ENCODE measurements around the gene LRRC27. TPM values are rescaled to one million over a fixed set of nuclear protein-coding genes. Genes with fewer than 3 reads are reported as not detected.
"Not testable (repeated sequence)": the region's sequence is repeated elsewhere in the genome, so short reads cannot be mapped to it uniquely, and the experiment has no call there.

The LRRC27 gene
- total RNA-seq, 2 experiments from 2014 or later = 3.3 to 3.9 TPM

- DNase-seq = no peak
- Mint-ChIP-seq H3K4me3 (no peak overlapping the region), H3K36me3 (ENCODE audit: low read depth) (no peaks in the 10 kb centered on the region), H3K27me3 (peaks cover 1% of the 10 kb centered on the region), H3K9me3 (no peaks in the 10 kb centered on the region), H3K4me1 (peaks cover 3% of the 10 kb centered on the region), H3K27ac (no peak overlapping the region)
- POLR2A ChIA-PET = no interaction called here
- CTCF ChIA-PET = no interaction called here
These were observed 43.3 kb downstream of the LRRC27 start for GRCh38 chr10:132375116-132375794.

DNA sequence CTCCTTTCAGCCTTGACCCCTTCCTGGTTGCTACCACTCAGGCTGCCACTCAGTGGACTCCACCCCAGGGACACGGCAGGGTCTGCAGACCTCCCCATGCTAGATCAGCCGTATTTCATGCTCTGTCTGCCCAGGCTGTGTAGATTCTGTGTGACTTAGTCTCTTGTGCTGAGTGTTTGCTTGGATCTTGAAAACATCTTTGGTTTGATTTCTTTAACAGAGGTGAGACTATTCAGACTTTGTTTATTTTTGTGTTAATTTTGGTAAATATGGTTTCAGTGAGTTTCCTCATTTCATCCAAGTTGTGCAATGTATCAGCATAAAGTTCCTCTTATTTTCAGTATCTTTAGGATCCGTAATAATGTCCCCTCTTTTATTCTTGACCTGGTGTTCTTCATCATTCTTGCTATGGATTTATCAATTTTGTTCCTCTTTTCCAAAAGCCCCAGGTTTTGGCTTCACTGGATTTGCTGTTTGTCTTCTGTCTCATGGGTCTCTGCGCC lies 43.9 kb downstream of the LRRC27 start:
- Mint-ChIP-seq H3K4me3 (no peak overlapping the region), H3K27ac (no peak overlapping the region), H3K36me3 (ENCODE audit: low read depth) (no peaks in the 10 kb centered on the region), H3K4me1 (peaks cover 3% of the 10 kb centered on the region), H3K9me3 (no peaks in the 10 kb centered on the region), H3K27me3 (peaks cover 1% of the 10 kb centered on the region)
- ChIA-PET POLR2A (no interaction called here), CTCF (interaction anchor here (1.4 kb wide), 1 partner anchor 16 kb away, joined by 4 read pairs; no protein-coding TSS in a partner anchor)
- DNase-seq = no peak

DNA sequence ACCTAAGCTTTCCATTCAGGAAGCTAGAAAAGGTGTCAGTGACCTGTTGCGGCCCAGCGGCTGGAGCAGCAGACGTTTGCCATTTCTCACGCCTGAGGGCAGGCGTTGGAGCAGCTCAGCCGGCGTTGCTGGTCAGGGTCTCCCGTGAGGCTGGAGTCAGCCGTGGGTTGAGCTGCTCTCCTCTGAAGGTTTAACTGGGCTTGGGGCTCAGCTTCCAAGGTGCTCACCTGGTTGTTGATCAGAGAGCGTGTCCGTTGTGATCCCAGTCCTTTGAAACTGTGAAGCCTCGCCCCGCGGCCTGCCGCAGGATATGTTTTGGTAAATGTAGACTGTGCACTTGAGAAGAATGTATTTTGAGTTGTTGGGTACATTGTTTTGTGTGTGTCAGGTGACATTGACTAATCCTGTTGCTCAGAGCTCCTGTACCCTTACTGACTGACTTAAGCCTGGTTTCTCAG lies 44.4 kb downstream of the LRRC27 start:
- Mint-ChIP-seq H3K36me3 (ENCODE audit: low read depth) (no peaks in the 10 kb centered on the region), H3K4me1 (peaks cover 4% of the 10 kb centered on the region), H3K4me3 (no peak overlapping the region), H3K27me3 (peaks cover 1% of the 10 kb centered on the region), H3K27ac (no peak overlapping the region), H3K9me3 (no peaks in the 10 kb centered on the region)
- DNase-seq = no peak
- ChIA-PET POLR2A (no interaction called here), CTCF (interaction anchor here (1.4 kb wide), 1 partner anchor 16 kb away, joined by 4 read pairs; no protein-coding TSS in a partner anchor)

DNA sequence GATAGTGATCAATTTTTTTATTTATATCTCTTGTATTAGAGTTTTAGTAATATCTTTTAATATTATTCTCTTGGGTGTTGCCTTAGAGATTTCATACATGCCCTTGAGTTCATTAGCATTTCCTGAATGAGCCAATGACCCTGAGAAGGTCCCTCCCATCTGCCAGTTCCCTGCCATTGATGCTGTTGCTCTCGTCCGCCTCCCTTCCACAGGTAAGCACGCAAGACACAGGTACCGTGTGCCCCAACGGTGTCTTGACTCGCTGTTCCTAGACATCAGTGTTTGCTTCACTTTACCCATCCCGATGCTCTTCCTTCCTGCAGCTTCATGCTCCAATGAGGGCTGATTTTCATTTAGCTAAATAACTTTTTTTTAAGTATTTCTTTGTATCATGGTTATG lies 45.3 kb downstream of the LRRC27 start:
- CTCF ChIA-PET = interaction anchor here (1.4 kb wide), 1 partner anchor 17 kb away, joined by 4 read pairs; no protein-coding TSS in a partner anchor
- Mint-ChIP-seq H3K4me3 (no peak overlapping the region), H3K27ac (no peak overlapping the region), H3K9me3 (no peaks in the 10 kb centered on the region), H3K4me1 (peaks cover 9% of the 10 kb centered on the region), H3K36me3 (ENCODE audit: low read depth) (no peaks in the 10 kb centered on the region), H3K27me3 (no peaks in the 10 kb centered on the region)
- POLR2A ChIA-PET = no interaction called here
- no peak for DNase-seq

DNA sequence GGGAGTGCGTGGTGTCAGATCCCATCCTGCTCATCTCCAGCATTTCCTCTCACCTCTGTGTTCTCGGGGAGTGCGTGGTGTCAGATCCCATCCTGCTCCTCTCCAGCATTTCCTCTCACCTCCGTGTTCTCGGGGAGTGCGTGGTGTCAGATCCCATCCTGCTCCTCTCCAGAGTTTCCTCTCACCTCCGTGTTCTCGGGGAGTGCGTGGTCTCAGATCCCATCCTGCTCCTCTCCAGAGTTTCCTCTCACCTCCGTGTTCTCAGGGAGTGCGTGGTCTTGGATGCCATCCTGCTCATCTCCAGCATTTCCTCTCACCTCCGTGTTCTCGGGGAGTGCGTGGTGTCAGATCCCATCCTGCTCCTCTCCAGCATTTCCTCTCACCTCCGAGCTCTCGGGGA lies 47.0 kb downstream of the LRRC27 start:
- H3K36me3 Mint-ChIP-seq (ENCODE audit: low read depth); H3K9me3 Mint-ChIP-seq; H3K4me3 Mint-ChIP-seq; DNase-seq; H3K27ac Mint-ChIP-seq; POLR2A ChIA-PET; H3K27me3 Mint-ChIP-seq; CTCF ChIA-PET: not testable (repeated sequence)
- H3K4me1 Mint-ChIP-seq = peaks cover 12% of the 10 kb centered on the region

DNA sequence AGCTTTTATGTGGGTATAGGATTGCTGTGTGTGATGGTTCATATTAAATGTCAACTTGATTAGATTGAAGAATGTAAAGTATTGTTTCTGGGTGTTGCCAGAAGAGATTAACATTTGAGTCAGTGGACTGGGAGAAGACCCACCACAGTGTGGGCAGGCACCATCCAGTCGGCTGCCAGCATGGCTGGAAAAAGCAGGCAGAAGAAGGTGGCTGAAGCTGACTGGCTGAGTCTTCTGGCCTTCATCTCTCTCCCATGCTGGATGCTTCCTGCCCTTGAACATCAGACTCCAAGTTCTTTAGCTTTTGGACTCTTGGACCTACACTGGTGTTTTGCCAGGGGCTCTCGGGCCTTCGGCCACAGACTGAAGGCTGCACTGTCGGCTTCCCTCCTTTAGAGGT lies 49.0 kb downstream of the LRRC27 start:
- peaks cover 12% of the 10 kb centered on the region for H3K4me1 Mint-ChIP-seq
- DNase-seq; H3K27ac Mint-ChIP-seq; H3K4me3 Mint-ChIP-seq; H3K36me3 Mint-ChIP-seq (ENCODE audit: low read depth); H3K27me3 Mint-ChIP-seq; H3K9me3 Mint-ChIP-seq: not testable (repeated sequence)
- POLR2A ChIA-PET = interaction anchor here (1.3 kb wide), 1 partner anchor 17 kb away, joined by 3 read pairs; no protein-coding TSS in a partner anchor
- CTCF ChIA-PET = interaction anchor here (0.7 to 1.2 kb wide), 3 partner anchors 66 to 78 kb away, joined by 3 to 6 read pairs (median 5); no protein-coding TSS in a partner anchor

DNA sequence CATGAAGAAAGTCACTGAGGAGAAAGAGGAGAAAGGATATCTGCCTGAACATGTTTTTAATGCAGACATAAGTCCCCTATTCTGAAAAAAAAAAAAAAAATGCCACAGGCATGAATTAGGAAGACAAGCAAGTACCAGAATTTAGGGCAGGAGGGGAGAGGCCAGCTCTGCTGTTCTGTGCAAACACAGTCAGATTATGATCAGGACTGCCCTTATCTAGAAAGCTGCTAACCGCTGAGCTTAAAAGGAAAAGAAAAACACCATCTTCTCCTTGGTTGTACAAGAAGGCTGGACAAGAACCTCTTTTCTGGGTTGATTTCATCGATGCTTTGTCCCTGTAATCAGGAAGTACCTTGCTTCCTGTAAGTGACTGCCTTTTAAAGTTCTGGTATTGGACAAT lies 49.7 kb downstream of the LRRC27 start:
- peaks cover 12% of the 10 kb centered on the region for H3K4me1 Mint-ChIP-seq
- H3K27me3 Mint-ChIP-seq = no peaks in the 10 kb centered on the region
- H3K36me3 Mint-ChIP-seq (ENCODE audit: low read depth) = no peaks in the 10 kb centered on the region
- ChIA-PET CTCF (interaction anchor here (0.7 to 1.2 kb wide), 3 partner anchors 65 to 79 kb away, joined by 3 to 6 read pairs (median 5); no protein-coding TSS in a partner anchor), POLR2A (interaction anchor here (1.3 kb wide), 1 partner anchor 16 kb away, joined by 3 read pairs; no protein-coding TSS in a partner anchor)
- DNase-seq = no peak
- H3K4me3 Mint-ChIP-seq = no peak overlapping the region
- no peak overlapping the region for H3K27ac Mint-ChIP-seq
- no peaks in the 10 kb centered on the region for H3K9me3 Mint-ChIP-seq

GRCh38 chr10:132382231-132382922 lies 50.4 kb downstream of the LRRC27 start:
- Mint-ChIP-seq H3K27ac (no peak overlapping the region), H3K9me3 (no peaks in the 10 kb centered on the region), H3K36me3 (ENCODE audit: low read depth) (no peaks in the 10 kb centered on the region), H3K27me3 (no peaks in the 10 kb centered on the region), H3K4me1 (peaks cover 12% of the 10 kb centered on the region), H3K4me3 (no peak overlapping the region)
- DNase-seq = no peak
- ChIA-PET CTCF (no interaction called here), POLR2A (no interaction called here)

GRCh38 chr10:132383101-132383500 lies 51.1 kb downstream of the LRRC27 start:
- ChIA-PET CTCF (no interaction called here), POLR2A (no interaction called here)
- peaks cover 15% of the 10 kb centered on the region for H3K4me1 Mint-ChIP-seq
- no peaks in the 10 kb centered on the region for H3K9me3 Mint-ChIP-seq
- no peaks in the 10 kb centered on the region for H3K27me3 Mint-ChIP-seq
- H3K27ac Mint-ChIP-seq = no peak overlapping the region
- DNase-seq = no peak
- no peak overlapping the region for H3K4me3 Mint-ChIP-seq
- no peaks in the 10 kb centered on the region for H3K36me3 Mint-ChIP-seq (ENCODE audit: low read depth)

- H3K4me1 Mint-ChIP-seq = peaks cover 15% of the 10 kb centered on the region
- no peaks in the 10 kb centered on the region for H3K27me3 Mint-ChIP-seq
- DNase-seq = no peak
- ChIA-PET POLR2A (no interaction called here), CTCF (no interaction called here)
- H3K4me3 Mint-ChIP-seq = no peak overlapping the region
- no peaks in the 10 kb centered on the region for H3K36me3 Mint-ChIP-seq (ENCODE audit: low read depth)
- no peak overlapping the region for H3K27ac Mint-ChIP-seq
- H3K9me3 Mint-ChIP-seq = no peaks in the 10 kb centered on the region
These were observed 51.8 kb downstream of the LRRC27 start for GRCh38 chr10:132383751-132384196.

DNA sequence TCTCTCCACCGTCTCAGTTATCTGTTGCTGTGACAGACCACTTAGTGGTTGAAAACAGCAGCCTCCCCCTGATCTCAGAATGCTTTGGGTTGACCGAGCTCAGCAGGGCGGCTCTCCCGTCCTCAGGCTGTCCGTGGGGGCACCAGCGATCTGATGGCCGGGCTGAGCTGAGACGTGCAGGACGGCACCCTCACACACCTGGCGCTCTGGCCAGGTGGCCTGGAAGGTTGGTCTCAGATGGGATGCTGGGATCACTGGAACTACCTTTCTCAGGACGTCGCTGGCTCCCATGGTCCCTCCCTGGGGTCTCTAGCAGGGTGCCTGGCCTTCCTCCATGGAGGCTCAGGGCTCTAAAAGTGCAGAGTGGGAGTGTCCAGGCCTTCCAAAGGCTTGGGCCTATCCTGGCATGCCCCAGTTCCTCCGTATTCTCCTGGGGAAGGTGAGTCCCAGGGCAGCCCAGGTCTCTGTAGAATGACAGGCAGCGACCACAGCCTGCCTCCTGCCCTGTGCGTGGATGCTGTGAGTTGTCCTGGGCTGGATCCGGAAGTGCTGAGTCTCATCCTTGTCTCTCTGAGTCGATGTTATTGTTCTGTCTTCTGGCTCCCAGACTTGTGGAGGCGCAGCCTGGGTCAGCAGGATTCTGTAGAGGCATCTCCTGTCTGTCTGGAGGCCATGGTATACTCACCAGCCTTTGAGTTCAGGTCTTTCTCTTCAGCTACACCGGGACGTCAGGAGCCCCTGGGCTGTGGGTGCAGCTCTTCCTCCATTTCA lies 52.8 kb downstream of the LRRC27 start:
- Mint-ChIP-seq H3K27ac (no peak overlapping the region), H3K4me1 (peaks cover 15% of the 10 kb centered on the region), H3K9me3 (no peaks in the 10 kb centered on the region), H3K4me3 (no peak overlapping the region), H3K36me3 (ENCODE audit: low read depth) (no peaks in the 10 kb centered on the region), H3K27me3 (no peaks in the 10 kb centered on the region)
- CTCF ChIA-PET = no interaction called here
- DNase-seq = no peak
- POLR2A ChIA-PET = no interaction called here

DNA sequence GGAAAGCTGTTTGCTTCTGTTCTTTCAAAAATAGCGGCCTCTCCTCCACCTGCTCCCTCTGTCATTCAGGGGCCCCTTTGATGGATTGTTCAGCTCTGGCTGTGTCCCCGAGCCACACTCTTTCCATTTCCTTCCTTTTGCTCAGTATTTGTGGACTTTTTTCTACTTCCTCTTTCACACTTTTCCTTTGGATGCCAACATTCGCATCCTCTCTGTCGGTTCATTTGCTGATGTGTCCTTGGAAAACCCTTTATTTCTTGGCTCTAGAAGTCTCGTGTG lies 53.3 kb downstream of the LRRC27 start:
- peaks cover 15% of the 10 kb centered on the region for H3K4me1 Mint-ChIP-seq
- CTCF ChIA-PET = no interaction called here
- no peaks in the 10 kb centered on the region for H3K9me3 Mint-ChIP-seq
- DNase-seq = no peak
- H3K27ac Mint-ChIP-seq = no peak overlapping the region
- H3K27me3 Mint-ChIP-seq = no peaks in the 10 kb centered on the region
- H3K4me3 Mint-ChIP-seq = no peak overlapping the region
- POLR2A ChIA-PET = no interaction called here
- H3K36me3 Mint-ChIP-seq (ENCODE audit: low read depth) = no peaks in the 10 kb centered on the region

DNA sequence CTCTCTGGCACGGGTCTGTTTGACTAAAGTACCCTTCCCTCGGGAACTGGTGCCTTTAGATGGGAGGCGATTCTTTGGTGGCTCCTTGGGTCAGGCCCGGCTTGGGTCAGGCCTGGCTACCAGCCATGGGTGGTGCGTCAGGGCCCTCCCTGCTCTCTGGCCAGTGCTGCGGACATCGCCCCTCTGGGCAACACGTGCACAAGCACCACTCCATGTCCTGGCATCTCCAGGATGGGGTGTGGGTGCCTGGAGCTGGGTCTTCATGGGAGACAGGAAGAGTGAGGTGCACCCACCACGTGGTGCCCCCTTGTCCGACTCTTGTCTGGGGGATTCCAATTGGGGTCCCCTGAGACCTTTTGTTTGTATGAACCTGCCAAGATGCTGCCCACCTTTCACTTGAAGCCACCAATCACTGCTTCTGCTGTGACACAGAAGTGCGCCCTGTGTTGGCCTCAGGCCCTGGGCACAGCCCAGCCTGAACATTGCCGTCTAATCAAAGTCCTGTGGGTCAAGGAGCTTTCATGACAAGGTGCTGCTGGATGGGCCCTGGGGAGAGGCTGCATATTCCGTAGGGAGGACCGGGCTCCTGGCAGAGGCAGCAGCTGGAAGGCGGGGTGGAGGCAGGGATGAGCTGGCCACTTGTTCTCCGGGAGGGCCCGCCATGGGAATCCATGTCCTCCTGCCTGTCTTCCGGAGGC lies 53.9 kb downstream of the LRRC27 start:
- ChIA-PET POLR2A (no interaction called here), CTCF (no interaction called here)
- Mint-ChIP-seq H3K36me3 (ENCODE audit: low read depth) (no peaks in the 10 kb centered on the region), H3K9me3 (no peaks in the 10 kb centered on the region), H3K27ac (no peak overlapping the region), H3K4me3 (no peak overlapping the region), H3K27me3 (no peaks in the 10 kb centered on the region), H3K4me1 (peaks cover 15% of the 10 kb centered on the region)
- no peak for DNase-seq
